IPS-18a (cell line): Measurements from ENCODE around the gene VILL.
"Not testable (repeated sequence)": the region's sequence is repeated elsewhere in the genome, so short reads cannot be mapped to it uniquely, and the experiment has no call there.

ENCODE experiments used
- H3K27ac ChIP-seq: one replicate; pipeline ENCODE4 v1.5.1; 2013; ENCODE audit warnings: low read length
- H3K27me3 ChIP-seq: one replicate; pipeline ENCODE4 v1.6.1; 2013; ENCODE audit warnings: mild to moderate bottlenecking, low read length; ENCODE audit not compliant: control insufficient read depth, insufficient read depth
- H3K36me3 ChIP-seq: one replicate; pipeline ENCODE4 v1.6.1; 2013; ENCODE audit warnings: low read depth, low read length; ENCODE audit not compliant: control insufficient read depth
- H3K4me1 ChIP-seq: one replicate; pipeline ENCODE4 v1.6.1; 2013; ENCODE audit warnings: low read depth, low read length; ENCODE audit not compliant: control insufficient read depth
- H3K4me3 ChIP-seq: one replicate; pipeline ENCODE4 v1.5.1; 2013; ENCODE audit warnings: low read length
- H3K9ac ChIP-seq: one replicate; pipeline ENCODE4 v1.6.1; 2013; ENCODE audit warnings: mild to moderate bottlenecking, low read length, moderate library complexity
- H3K9me3 ChIP-seq: one replicate; pipeline ENCODE4 v1.6.1; 2013; ENCODE audit warnings: low read depth, low read length; ENCODE audit not compliant: control insufficient read depth

VILL gene

DNA sequence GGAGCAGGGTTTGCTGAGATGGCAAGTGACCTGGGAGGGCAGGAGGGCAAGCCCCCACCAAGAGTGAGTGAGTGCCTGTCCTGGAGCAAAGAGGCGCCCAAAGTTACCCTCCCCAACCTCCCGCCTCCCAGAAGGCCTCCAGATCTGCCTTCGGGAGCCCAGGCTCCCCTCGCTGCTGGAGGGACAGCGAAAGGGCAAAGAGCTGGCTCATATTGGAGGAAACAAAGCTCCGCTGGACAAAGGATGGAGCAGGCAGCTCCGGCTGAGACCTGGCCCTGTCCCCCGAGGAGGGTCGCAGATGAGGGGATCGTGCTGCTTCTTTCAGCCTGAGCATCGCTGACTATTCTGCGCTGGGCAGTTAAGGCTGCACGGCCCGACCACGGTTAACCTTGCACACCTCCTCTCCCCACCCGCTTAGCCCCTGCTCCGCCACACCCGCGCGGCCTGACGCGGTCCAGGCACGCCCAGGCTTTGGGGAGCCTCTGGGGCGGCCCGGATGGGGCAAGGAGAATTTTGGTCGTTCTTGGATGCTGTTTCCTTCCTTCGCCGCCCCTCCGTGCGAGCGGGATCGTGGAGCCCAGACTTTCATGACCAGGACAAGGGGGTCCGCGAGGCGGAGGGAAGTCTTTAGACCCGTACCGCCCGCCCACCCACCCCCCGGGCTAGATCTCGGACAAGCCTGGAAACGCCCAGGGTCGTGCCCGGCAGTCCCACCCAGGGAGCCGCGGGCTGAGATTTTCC, 38.2 kb downstream of the VILL start:
- H3K4me1 ChIP-seq = peaks cover 6% of the 10 kb centered on the region
- no peak overlapping the region for H3K27ac ChIP-seq
- no peak overlapping the region for H3K9ac ChIP-seq
- H3K27me3 ChIP-seq = peaks cover 63% of the 10 kb centered on the region
- H3K4me3 ChIP-seq = peak overlapping the region; percentile 61
- H3K9me3 ChIP-seq = no peaks in the 10 kb centered on the region
- H3K36me3 ChIP-seq = no peaks in the 10 kb centered on the region

- peaks cover 6% of the 10 kb centered on the region for H3K4me1 ChIP-seq
- peak within 1 kb of the TSS; percentile 61 for H3K4me3 ChIP-seq
- H3K27me3 ChIP-seq = peaks cover 63% of the 10 kb centered on the region
- H3K36me3 ChIP-seq = no peaks in the 10 kb centered on the region
- H3K9me3 ChIP-seq = no peaks in the 10 kb centered on the region
- no peak within 1 kb of the TSS for H3K9ac ChIP-seq
- H3K27ac ChIP-seq = no peak within 1 kb of the TSS
Observed at GRCh38 chr3:38029400-38030125, 39.0 kb downstream of the VILL start, which contains the start of gene PLCD1. Gene PLCD1, minus strand, starts transcription at chr3:38029642. Its CDS starts 103 bp downstream, at chr3:38029539.

DNA sequence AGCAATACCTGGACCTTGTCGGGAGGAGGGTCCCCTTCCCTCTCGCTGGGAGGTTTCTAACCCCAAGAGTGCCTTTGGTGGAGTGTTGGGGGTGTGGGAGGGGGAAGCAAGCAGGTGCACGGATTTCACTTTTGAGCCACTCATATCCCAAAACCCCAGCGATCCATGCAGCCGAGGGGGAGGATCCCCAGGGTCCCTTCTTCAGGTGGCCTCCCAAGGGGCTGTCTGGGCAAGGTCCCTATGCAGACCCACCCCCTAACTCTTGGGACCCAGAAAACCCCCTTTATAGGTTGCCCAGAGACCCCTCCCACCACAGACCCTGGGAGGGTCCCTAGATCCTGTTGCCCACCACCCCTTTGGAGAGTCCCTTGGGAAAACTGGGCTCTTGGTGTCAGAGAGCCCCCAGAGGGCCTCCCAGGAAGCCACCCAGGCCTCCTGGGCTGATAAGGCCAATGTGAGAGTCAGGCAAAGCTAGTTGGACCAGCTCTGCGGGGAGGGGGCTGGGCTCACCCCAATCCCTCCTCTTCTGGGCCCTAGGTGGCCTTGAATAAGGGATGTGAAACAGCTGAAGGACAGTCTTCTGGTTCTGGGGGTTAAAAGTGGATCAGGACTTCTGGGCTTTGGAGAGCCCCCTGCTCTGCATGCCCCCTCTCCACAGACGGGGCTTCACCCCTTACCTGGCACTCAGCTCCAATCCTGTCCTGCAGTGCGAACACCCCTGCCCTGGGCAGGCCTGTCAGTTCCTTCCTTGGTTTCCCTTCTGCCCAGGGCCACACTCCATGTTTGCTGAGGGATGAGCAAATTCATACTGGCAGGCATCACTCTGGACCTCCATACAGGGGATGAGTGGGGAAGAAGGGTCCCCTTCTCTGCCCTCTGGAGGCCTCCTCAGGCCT, 39.8 kb downstream of the VILL start:
- H3K9ac ChIP-seq = no peak overlapping the region
- peaks cover 4% of the 10 kb centered on the region for H3K4me1 ChIP-seq
- H3K4me3 ChIP-seq = peak overlapping the region; percentile 56
- H3K36me3 ChIP-seq = no peaks in the 10 kb centered on the region
- no peaks in the 10 kb centered on the region for H3K9me3 ChIP-seq
- no peak overlapping the region for H3K27ac ChIP-seq
- H3K27me3 ChIP-seq = peaks cover 63% of the 10 kb centered on the region

DNA sequence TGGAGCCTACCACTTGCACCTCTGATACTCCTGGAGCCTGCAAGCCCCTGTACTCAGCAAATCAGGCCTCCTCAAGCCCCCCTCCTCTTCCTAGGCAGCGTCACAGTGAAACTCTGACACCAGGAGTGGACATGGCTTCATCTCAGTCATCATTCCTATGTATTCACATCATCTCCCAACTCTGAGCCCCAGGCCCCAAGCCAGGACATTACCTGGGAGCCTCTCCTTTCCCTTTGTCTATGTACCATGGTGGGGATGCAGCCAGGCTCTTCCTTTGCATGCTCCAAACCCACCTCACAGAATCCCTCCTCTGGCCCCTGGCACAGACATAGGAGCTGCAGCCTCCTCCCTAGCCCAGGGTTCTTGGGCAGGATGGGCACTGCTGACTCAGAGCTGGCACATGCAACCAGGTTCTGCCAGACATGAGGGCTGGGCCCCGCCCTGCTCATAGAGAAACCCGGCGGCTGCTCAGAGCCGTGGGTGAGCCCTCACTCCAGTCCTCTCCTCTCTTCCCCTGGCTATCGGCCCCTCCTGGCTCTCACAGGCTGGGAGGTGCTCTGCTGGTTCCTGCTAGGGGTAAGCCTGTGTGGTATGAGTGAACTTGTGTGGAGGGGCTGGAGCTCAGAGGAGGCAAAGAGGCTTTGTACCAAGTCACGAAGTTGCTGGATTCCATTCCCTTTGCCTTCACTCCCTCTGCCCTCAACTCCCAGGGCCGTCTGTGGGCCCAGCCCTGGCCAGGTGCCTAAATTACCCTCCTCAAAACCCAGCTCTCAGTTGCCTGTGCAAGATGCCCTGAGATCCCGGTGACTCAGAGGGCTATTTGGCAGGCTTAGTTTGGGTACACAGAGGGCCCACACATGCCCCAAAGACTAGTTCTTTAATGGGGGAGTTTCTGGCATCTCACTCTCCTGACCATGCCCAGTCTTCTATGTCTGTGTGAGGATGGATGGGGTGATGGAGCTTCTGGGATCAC, 40.7 kb downstream of the VILL start:
- no peaks in the 10 kb centered on the region for H3K9me3 ChIP-seq
- no peaks in the 10 kb centered on the region for H3K4me1 ChIP-seq
- H3K27me3 ChIP-seq = peaks cover 54% of the 10 kb centered on the region
- no peak overlapping the region for H3K9ac ChIP-seq
- H3K36me3 ChIP-seq = no peaks in the 10 kb centered on the region
- H3K4me3 ChIP-seq = no peak overlapping the region
- no peak overlapping the region for H3K27ac ChIP-seq

DNA sequence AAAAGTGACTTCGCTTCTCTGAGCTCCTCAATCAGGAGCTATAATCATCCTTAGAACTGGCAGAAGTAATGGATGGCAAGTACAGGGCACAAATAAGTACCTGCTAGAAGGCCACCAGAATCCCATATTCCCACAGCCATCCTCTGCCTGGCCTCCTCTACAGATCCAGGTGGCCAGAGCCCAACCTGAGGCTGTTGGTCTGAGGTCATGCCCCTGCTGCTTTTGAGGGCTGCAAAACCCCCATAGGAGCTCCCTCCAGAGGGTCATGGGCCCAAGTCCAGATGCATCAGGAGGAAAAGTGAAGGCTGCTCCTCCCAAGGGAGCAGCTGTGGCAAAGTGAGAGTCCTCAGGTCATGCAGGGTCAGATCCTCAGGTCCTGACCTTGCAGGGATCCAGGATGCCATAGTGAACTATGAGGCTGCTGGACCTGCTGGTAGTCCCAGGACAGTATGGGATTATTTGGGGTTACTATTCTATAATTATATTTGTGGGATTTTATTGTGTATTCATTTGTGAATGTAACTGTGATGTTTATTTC, 41.8 kb downstream of the VILL start:
- Histone ChIP-seq H3K27ac (no peak overlapping the region), H3K27me3 (peaks cover 44% of the 10 kb centered on the region)

DNA sequence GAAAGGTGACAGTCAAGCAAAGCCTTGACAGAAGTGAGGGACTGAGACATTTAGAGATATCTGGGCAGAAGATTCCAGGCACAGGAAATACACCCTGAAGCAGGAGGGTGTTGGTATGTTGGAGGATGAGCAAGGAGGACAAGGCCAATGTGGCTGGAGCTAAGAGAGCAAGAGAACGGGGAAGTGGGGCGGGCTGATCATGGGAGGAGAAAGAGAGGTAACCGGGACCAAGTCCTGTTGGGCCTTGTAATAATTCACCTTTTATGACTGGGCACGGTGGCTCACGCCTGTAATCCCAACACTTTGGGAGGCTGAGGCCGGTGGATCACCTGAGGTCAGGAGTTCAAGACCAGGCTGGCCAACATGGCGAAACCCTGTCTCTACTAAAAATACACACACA, 43.0 kb downstream of the VILL start:
- not testable (repeated sequence) for H3K9me3 ChIP-seq, H3K4me3 ChIP-seq, H3K9ac ChIP-seq, H3K4me1 ChIP-seq, H3K36me3 ChIP-seq, H3K27ac ChIP-seq
- H3K27me3 ChIP-seq = peaks cover 36% of the 10 kb centered on the region

More for the DNA sequence above, 41.8 kb downstream of the VILL start:
- no peaks in the 10 kb centered on the region for H3K36me3 ChIP-seq
- no peak overlapping the region for H3K9ac ChIP-seq
- no peaks in the 10 kb centered on the region for H3K4me1 ChIP-seq
- no peak overlapping the region for H3K4me3 ChIP-seq
- H3K9me3 ChIP-seq = no peaks in the 10 kb centered on the region

GRCh38 chr3:38034335-38034734, 43.7 kb downstream of the VILL start:
- not testable (repeated sequence) for H3K4me1 ChIP-seq, H3K36me3 ChIP-seq, H3K27ac ChIP-seq, H3K4me3 ChIP-seq, H3K9me3 ChIP-seq, H3K9ac ChIP-seq
- H3K27me3 ChIP-seq = peaks cover 39% of the 10 kb centered on the region

DNA sequence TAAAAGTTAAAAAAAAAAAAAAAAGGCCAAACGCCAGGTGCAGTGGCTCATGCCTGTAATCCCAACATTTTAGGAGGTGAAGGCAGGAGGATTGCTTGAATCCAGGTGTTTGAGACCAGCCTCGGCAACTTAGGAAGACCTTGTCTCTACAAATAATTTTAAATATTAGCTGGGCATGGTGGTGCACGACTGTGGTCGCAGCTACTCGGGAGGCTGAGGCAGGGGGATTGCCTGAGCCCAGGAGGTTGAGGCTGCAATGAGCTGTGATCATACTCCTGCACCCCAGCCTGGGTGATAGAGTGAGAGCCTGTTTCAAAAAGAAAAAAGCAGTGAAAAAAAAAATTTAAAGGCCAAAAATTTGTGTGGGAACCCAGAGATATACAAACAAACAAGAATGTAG, 45.7 kb downstream of the VILL start:
- no peak overlapping the region for H3K4me3 ChIP-seq
- H3K9ac ChIP-seq = no peak overlapping the region
- peaks cover 39% of the 10 kb centered on the region for H3K27me3 ChIP-seq
- H3K36me3 ChIP-seq = no peaks in the 10 kb centered on the region
- no peak overlapping the region for H3K27ac ChIP-seq
- peaks cover 4% of the 10 kb centered on the region for H3K4me1 ChIP-seq
- H3K9me3 ChIP-seq = no peaks in the 10 kb centered on the region

- Histone ChIP-seq H3K27me3 (peaks cover 33% of the 10 kb centered on the region), H3K4me3 (no peak overlapping the region), H3K4me1 (peaks cover 4% of the 10 kb centered on the region), H3K9ac (no peak overlapping the region), H3K36me3 (no peaks in the 10 kb centered on the region), H3K9me3 (no peaks in the 10 kb centered on the region), H3K27ac (no peak overlapping the region)
Observed at GRCh38 chr3:38036906-38037305, 46.3 kb downstream of the VILL start.

GRCh38 chr3:38038447-38038911, 47.9 kb downstream of the VILL start:
- no peak overlapping the region for H3K9ac ChIP-seq
- H3K27me3 ChIP-seq = peaks cover 27% of the 10 kb centered on the region
- no peak overlapping the region for H3K27ac ChIP-seq
- H3K36me3 ChIP-seq = no peaks in the 10 kb centered on the region
- peak overlapping the region; percentile 66 for H3K4me3 ChIP-seq
- no peaks in the 10 kb centered on the region for H3K9me3 ChIP-seq
- peaks cover 4% of the 10 kb centered on the region for H3K4me1 ChIP-seq
